Upper lobe of left lung (tissue), 6 donors: ENCODE results near the gene PACS1. TPM values are rescaled to one million over a fixed set of nuclear protein-coding genes. Genes with fewer than 3 reads are reported as not detected.

Experiments used
- ATAC-seq, 2 donors: fragments of 200-7000 bp; cut with Tn5 transposase; one replicate each; pipeline ENCODE4 v1.9.1; 2022; ENCODE audit warnings: mild to moderate bottlenecking in 2 of 2, moderate library complexity in 2 of 2; ENCODE audit not compliant: low FRiP score in 2 of 2
- DNase-seq, 2 donors: peaks; one replicate each; pipeline ENCODE4 v3.0.0-alpha.2; 2019 to 2020
- H3K27ac ChIP-seq, 4 donors: fragments of 200-600 bp; sonication (generic); one replicate each; pipeline ENCODE4 v1.5.1; 2016 to 2019
- H3K27me3 ChIP-seq, 4 donors: fragments of 200-600 bp; sonication (generic); one replicate each; pipeline ENCODE4 v1.5.1; 2017 to 2019
- H3K36me3 ChIP-seq, 4 donors: fragments of 200-600 bp; sonication (generic); one replicate each; pipeline ENCODE4 v1.5.1; 2016 to 2019
- H3K4me1 ChIP-seq, 4 donors: fragments of 200-600 bp; sonication (generic); one replicate each; pipeline ENCODE4 v1.5.1; 2018 to 2019
- H3K4me3 ChIP-seq, 4 donors: fragments of 200-600 bp; sonication (generic); one replicate each; pipeline ENCODE4 v1.5.1; 2017 to 2019; ENCODE audit warnings: mild to moderate bottlenecking in 2 of 4, moderate library complexity in 1 of 4
- H3K9me3 ChIP-seq, 4 donors: fragments of 200-600 bp; sonication (generic); one replicate each; pipeline ENCODE4 v1.5.1; 2018 to 2019
- EP300 ChIP-seq, 4 donors: sonication (generic); formaldehyde crosslinking; IDR thresholded peaks; one replicate each; pipeline ENCODE4 v1.5.1; 2017; ENCODE audit warnings: antibody characterized with exemption in 4 of 4, control low read depth in 2 of 4
- POLR2A ChIP-seq, 4 donors: fragments of 450-650 bp; IDR thresholded peaks; one replicate each; pipeline ENCODE4 v1.5.1; 2016 to 2017; ENCODE audit warnings: antibody characterized with exemption in 4 of 4, mild to moderate bottlenecking in 2 of 4
- POLR2AphosphoS5 ChIP-seq, 2 donors: sonication (generic); formaldehyde crosslinking; IDR thresholded peaks; one replicate each; pipeline ENCODE4 v1.5.1; 2017; ENCODE audit warnings: antibody characterized with exemption in 2 of 2
- WGBS, 2 donors: methylation state at CpG; one replicate each; pipeline ENCODE4 v1.1.5; 2017 to 2018; 5-methylcytosine and 5-hydroxymethylcytosine counted together
- total RNA-seq, 6 donors: library from RNA; depleted of rRNA in 4 of 6; stranded (reverse); fragments of >200 nt in 4 of 6; gene quantifications; one replicate each; pipeline versions ENCODE4 v1.1.0 to v1.2.1, GENCODE V29; 2016 to 2021
- TF ChIP-seq, protein P1 (sequence below), 6 experiments: fragments of 450-650 bp in 4 of 6; fragments of 200-600 bp in 2 of 6; sonication (generic) in 2 of 6; IDR thresholded peaks; one replicate each; pipeline ENCODE4 v1.5.1; 2016 to 2019; ENCODE audit warnings: antibody characterized with exemption in 6 of 6
- donor health status: DM: no; HTN: no; CAD: no; lungs with moderate emphysema.
- donor health status: DM: no; HTN: yes; CAD: no; lungs with severe emphysema.

The PACS1 gene
- total RNA-seq, 6 donors from 2014 or later = 39.8 to 123 (median 51.1) TPM

DNA sequence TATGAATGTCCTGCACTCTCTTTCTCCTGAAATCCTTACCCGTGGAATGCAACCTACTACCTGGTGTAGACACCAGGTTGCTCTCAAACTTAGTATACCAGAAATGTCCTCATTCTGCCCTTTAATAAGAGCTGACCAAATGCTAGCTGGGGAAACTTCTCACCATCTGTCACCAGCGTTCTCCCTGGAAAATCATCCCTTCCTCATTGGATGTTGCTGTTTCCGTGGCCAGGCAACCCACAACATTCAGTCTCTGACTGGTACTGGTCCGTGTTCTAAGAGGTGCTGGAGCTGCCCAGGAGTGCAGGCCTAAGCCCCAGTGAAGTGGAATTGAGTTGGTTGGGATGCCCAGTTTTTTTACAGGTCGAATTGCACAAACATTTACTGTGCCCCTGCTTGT lies 157.6 kb downstream of the PACS1 start:
- Histone ChIP-seq H3K4me3 (no peak overlapping the region), H3K36me3 (peaks cover 8 to 67% (median 33%) of the 10 kb centered on the region in 4 donors), H3K27me3 (no peaks in the 10 kb centered on the region), H3K9me3 (no peaks in the 10 kb centered on the region), H3K4me1 (peaks cover 0 to 3% (median 0%) of the 10 kb centered on the region in 4 donors), H3K27ac (peak overlapping the region in 1 of 4 donors; percentile 71)
- no peak for DNase-seq
- 85 to 92% methylated on average over 3 to 5 of the region's 5 CpGs for WGBS, 2 donors
- TF ChIP-seq POLR2A (IDR thresholded peaks at IDR 0.05) = no peak
- no peak for ATAC-seq

DNA sequence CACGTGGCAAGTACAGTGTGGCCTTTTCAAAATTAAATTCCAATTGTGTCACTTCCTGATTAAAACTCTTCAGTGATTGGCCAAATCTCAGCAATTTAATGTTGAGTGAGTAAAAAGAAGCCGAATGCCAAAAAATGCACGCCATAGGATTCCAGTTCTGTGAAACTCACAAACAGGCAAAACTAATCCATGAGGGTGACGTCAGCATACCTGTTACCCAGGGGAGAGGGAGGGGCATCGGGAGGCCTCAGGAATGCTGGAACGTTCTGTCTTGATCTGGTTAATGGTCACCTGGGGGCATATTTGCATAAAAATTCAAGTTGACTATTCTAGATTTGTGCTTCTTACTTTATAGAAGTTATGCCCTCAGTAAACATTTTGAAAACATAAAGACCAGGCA lies 158.4 kb downstream of the PACS1 start:
- Histone ChIP-seq H3K27ac (peak overlapping the region in 3 of 4 donors; percentile 44 to 71 (median 44)), H3K9me3 (no peaks in the 10 kb centered on the region), H3K4me3 (no peak overlapping the region), H3K36me3 (peaks cover 13 to 75% (median 41%) of the 10 kb centered on the region in 4 donors), H3K4me1 (peaks cover 0 to 3% (median 0%) of the 10 kb centered on the region in 4 donors), H3K27me3 (no peaks in the 10 kb centered on the region)
- TF ChIP-seq POLR2AphosphoS5 (IDR thresholded peaks at IDR 0.05) (no peak), EP300 (IDR thresholded peaks at IDR 0.05) (no peak), POLR2A (IDR thresholded peaks at IDR 0.05) (no peak)
- TF ChIP-seq, protein P1, sequence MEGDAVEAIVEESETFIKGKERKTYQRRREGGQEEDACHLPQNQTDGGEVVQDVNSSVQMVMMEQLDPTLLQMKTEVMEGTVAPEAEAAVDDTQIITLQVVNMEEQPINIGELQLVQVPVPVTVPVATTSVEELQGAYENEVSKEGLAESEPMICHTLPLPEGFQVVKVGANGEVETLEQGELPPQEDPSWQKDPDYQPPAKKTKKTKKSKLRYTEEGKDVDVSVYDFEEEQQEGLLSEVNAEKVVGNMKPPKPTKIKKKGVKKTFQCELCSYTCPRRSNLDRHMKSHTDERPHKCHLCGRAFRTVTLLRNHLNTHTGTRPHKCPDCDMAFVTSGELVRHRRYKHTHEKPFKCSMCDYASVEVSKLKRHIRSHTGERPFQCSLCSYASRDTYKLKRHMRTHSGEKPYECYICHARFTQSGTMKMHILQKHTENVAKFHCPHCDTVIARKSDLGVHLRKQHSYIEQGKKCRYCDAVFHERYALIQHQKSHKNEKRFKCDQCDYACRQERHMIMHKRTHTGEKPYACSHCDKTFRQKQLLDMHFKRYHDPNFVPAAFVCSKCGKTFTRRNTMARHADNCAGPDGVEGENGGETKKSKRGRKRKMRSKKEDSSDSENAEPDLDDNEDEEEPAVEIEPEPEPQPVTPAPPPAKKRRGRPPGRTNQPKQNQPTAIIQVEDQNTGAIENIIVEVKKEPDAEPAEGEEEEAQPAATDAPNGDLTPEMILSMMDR (IDR thresholded peaks at IDR 0.05) = no peak
- ATAC-seq = peak in 1 of 2 donors; percentile 87
- DNase-seq = peak in 1 of 2 donors; percentile 52
- 67 to 77% methylated on average over 6 of the region's 6 CpGs for WGBS, 2 donors

DNA sequence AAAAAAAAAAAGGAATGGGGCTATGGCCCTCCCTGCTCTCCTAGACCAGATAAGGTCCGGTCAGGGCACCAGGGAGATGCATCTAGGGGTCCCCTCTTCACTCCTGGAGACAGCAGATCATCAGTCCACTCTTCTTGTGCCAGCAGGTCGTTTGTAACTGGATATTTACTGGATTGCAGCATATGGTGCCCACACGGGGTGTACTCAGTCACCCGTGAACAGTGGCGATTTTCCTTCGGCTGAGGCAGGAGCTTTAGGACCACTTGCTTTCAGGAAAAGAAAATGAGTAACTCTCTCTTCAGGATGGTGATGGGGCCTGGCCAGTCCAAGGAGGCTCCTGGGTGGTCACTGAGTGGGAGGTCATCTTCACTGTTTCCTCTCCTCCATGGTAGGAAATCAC lies 160.1 kb downstream of the PACS1 start:
- TF ChIP-seq, protein P1 (IDR thresholded peaks at IDR 0.05) = no peak
- TF ChIP-seq POLR2A (IDR thresholded peaks at IDR 0.05) (no peak), EP300 (IDR thresholded peaks at IDR 0.05) (no peak), POLR2AphosphoS5 (IDR thresholded peaks at IDR 0.05) (no peak)
- H3K4me3 ChIP-seq = no peak overlapping the region
- H3K36me3 ChIP-seq = peaks cover 24 to 76% (median 57%) of the 10 kb centered on the region in 4 donors
- ATAC-seq (no peak), DNase-seq (no peak)
- H3K9me3 ChIP-seq = no peaks in the 10 kb centered on the region
- no peak overlapping the region for H3K27ac ChIP-seq
- H3K4me1 ChIP-seq = peaks cover 0 to 3% (median 0%) of the 10 kb centered on the region in 4 donors
- no peaks in the 10 kb centered on the region for H3K27me3 ChIP-seq
- WGBS, 2 donors = 86 to 94% methylated on average over 6 of the region's 6 CpGs

DNA sequence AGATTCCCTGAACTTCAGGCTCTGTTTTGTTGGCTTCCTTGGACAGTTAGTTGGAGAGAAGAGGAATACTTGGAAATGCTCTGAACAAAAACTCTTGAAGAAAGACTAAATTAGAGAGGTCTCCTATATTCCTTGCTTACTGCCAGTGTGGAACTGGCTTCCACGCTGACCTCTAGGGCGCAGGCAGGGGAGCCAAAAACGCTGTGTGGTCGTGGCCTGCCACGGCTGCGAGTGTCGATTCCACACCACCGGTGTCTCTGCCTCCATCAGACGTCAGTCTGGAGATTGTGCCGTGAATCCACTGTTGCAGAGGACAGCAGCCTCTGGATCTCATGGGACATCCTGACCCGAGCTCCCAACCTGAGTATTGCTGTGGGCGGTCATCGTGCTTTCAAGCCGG lies 160.9 kb downstream of the PACS1 start:
- H3K9me3 ChIP-seq = no peaks in the 10 kb centered on the region
- no peak for DNase-seq
- no peak overlapping the region for H3K27ac ChIP-seq
- H3K4me3 ChIP-seq = no peak overlapping the region
- H3K36me3 ChIP-seq = peaks cover 27 to 82% (median 65%) of the 10 kb centered on the region in 4 donors
- H3K27me3 ChIP-seq = no peaks in the 10 kb centered on the region
- WGBS, 2 donors = 94 to 95% methylated on average over 10 to 14 of the region's 14 CpGs
- no peak for ATAC-seq
- H3K4me1 ChIP-seq = peaks cover 0 to 3% (median 0%) of the 10 kb centered on the region in 4 donors
- TF ChIP-seq EP300 (IDR thresholded peaks at IDR 0.05) (no peak), POLR2A (IDR thresholded peaks at IDR 0.05) (no peak), POLR2AphosphoS5 (IDR thresholded peaks at IDR 0.05) (no peak)
- TF ChIP-seq, protein P1 (IDR thresholded peaks at IDR 0.05) = no peak

DNA sequence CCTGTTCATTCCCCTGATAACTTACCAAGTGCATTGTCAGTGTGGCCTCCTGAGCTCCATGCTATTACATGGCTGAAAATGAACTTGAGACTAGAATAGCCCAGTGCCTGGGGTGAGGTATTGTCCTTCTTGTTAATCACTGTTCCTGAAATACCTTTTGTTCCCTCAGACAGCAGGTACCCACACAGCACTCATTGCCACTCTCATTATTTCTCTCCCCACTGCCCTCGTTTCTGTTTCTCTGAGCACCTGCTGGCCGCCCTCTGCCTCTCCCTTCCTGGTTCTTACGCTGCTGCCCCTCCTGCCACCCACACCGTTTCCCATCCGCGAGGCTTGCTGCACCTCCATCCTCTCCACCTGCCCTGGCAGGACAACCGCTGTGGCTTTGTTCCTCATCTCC lies 161.5 kb downstream of the PACS1 start:
- H3K4me3 ChIP-seq = no peak overlapping the region
- no peak for TF ChIP-seq EP300 (IDR thresholded peaks at IDR 0.05)
- TF ChIP-seq POLR2A (IDR thresholded peaks at IDR 0.05) = no peak
- TF ChIP-seq POLR2AphosphoS5 (IDR thresholded peaks at IDR 0.05) = no peak
- TF ChIP-seq, protein P1 (IDR thresholded peaks at IDR 0.05) = no peak
- WGBS, 2 donors = 91 to 93% methylated on average over 7 of the region's 7 CpGs
- no peaks in the 10 kb centered on the region for H3K27me3 ChIP-seq
- ATAC-seq (no peak), DNase-seq (no peak)
- H3K4me1 ChIP-seq = peaks cover 0 to 3% (median 0%) of the 10 kb centered on the region in 4 donors
- H3K36me3 ChIP-seq = peaks cover 27 to 88% (median 71%) of the 10 kb centered on the region in 4 donors
- no peak overlapping the region for H3K27ac ChIP-seq
- H3K9me3 ChIP-seq = no peaks in the 10 kb centered on the region
